Heart right ventricle (tissue), 16 donors: ENCODE results near the gene H2AZ2. TPM values are rescaled to one million over a fixed set of nuclear protein-coding genes. Genes with fewer than 3 reads are reported as not detected.

Experiments
- ATAC-seq, 8 donors: fragments of 200-7000 bp; cut with Tn5 transposase; one replicate each; pipeline ENCODE4 v1.9.1; 2020; ENCODE audit warnings: mild to moderate bottlenecking in 8 of 8, moderate library complexity in 8 of 8, moderate number of reproducible peaks in 1 of 8
- DNase-seq, 2 donors: peaks; one replicate each; pipeline ENCODE4 v3.0.0-alpha.2; 2020
- H3K27ac ChIP-seq, 10 donors: fragments of 200-600 bp; sonication (generic) in 2 of 10; one replicate each; pipeline versions ENCODE4 v1.5.0 to v1.8.0; 2020 to 2022; ENCODE audit warnings: mild to moderate bottlenecking in 3 of 10
- H3K27me3 ChIP-seq, 7 donors: fragments of 200-600 bp; one replicate each; pipeline ENCODE4 v1.8.0; 2021 to 2022; ENCODE audit warnings: mild to moderate bottlenecking in 2 of 7
- H3K36me3 ChIP-seq, 9 donors: fragments of 200-600 bp; sonication (generic) in 1 of 9; one replicate each; pipeline versions ENCODE4 v1.5.0 to v1.8.0; 2020 to 2022; ENCODE audit warnings: mild to moderate bottlenecking in 2 of 9
- H3K4me1 ChIP-seq, 9 donors: fragments of 200-600 bp; sonication (generic) in 1 of 9; one replicate each; pipeline versions ENCODE4 v1.5.0 to v1.8.0; 2020 to 2022; ENCODE audit warnings: mild to moderate bottlenecking in 4 of 9
- H3K4me3 ChIP-seq, 10 donors: fragments of 200-600 bp; sonication (generic) in 2 of 10; one replicate each; pipeline versions ENCODE4 v1.5.0 to v1.8.0; 2020 to 2022; ENCODE audit warnings: mild to moderate bottlenecking in 7 of 10, moderate library complexity in 2 of 10
- H3K9me3 ChIP-seq, 11 donors: fragments of 200-600 bp in 10 of 11; sonication (generic) in 2 of 11; one replicate each; pipeline versions ENCODE4 v1.5.0 to v1.8.0; 2013 to 2022; ENCODE audit warnings: mild to moderate bottlenecking in 2 of 11, control low read depth in 1 of 11, moderate library complexity in 1 of 11
- WGBS, 2 donors: extraction: QIAGEN DNeasy Blood & Tissue Kit; methylation state at CpG; one replicate each; pipeline ENCODE4 v1.1.7; 2013; ENCODE audit warnings: inconsistent platforms in 1 of 2; 5-methylcytosine and 5-hydroxymethylcytosine counted together
- intact Hi-C, 10 donors: fragments of 100-400 bp; cut with DNase I; formaldehyde crosslinking; loops; one replicate each; pipeline versions ENCODE4 v1.11.1 to v1.14.2; 2022
- long read RNA-seq, 3 donors: library from polyadenylated mRNA; unstranded; transcript quantifications; one replicate each; pipeline ENCODE4 v2.0.0, GENCODE V29; 2020 to 2021
- polyA plus RNA-seq, 2 donors: library from polyadenylated mRNA; stranded (reverse); fragments of 200-250 nt; gene quantifications; one replicate each; pipeline ENCODE4 v1.2.3, GENCODE V29; 2013
- total RNA-seq, 10 donors: library from RNA; stranded (reverse); fragmentation: NEBNext Ultra II Directional in 3 of 10; extraction: Animal tissue kit (Norgen Biotek cat#: 25700) in 3 of 10; gene quantifications; one replicate each; pipeline versions ENCODE4 v1.2.1 to v1.2.4, GENCODE V29; 2021 to 2023
- TF ChIP-seq, protein P1 (sequence below), 9 donors: fragments of 200-600 bp; sonication (generic) in 2 of 9; IDR thresholded peaks; one replicate each; pipeline versions ENCODE4 v1.5.0 to v1.8.0; 2021 to 2022; ENCODE audit warnings: antibody characterized with exemption in 9 of 9, mild to moderate bottlenecking in 5 of 9, moderate library complexity in 1 of 9
- donor health status: Arrhythmogenic right ventricular cardiomyopathy.
- donor health status: ischemic (EF 13 %, LVEDD 7.1; RV severe dilation, severe dysfunction).
- donor health status: healthy with polysubstance abuse.
- donor health status: DM: no; HTN: yes; CAD: no.
- donor health status: DM: no; HTN: no; CAD: no.
- donor health status: ischemic (EF 25% LVEDD 6.9; RV normal size, moderate dysfunction).
- donor health status: ischemic (EF 25% LVEDD 5.7; RV mildly dilated, moderate dysfunction).
- donor health status: healthy.
- donor health status: DM: yes; HTN: yes; CAD: no.
- donor health status: Ischemic cardiomyopathy.
- donor health status: ischemic (EF 35%, LVEDD 5.7; RV mildly dilated, moderate dysfunction).
- donor health status: nonischemic (EF 11% LVEDD 7.7; RV severe dilation, severe dysfunction).
- donor health status: DM: yes; HTN: yes; CAD: no.
- donor health status: PGD.
- donor health status: ischemic (EF 29% LVEDD 5.4; RV normal size, mild dysfunction).
- donor health status: nonischemic (EF 23%, LVEDD 6.1; RV moderate dilation, normal function).

Gene H2AZ2
- total RNA-seq (100 to 1,000 TPM; 206 to 280 (median 259) TPM), polyA plus RNA-seq (100 to 1,000 TPM; 109 to 131 TPM)
- long read RNA-seq, donor 1, transcript H2AFV-201 (5 exons, 3,804 nt): minor isoform, 23 of 172 reads
- long read RNA-seq, donor 1, transcript H2AFV-203 (4 exons, 596 nt): minor isoform, 7 of 172 reads
- long read RNA-seq, donor 1, transcript H2AFV-202 (5 exons, 752 nt): major isoform, 74 of 172 reads
- long read RNA-seq, donor 1, partial matches to known transcripts: 5 of 172 reads
- long read RNA-seq, donor 1, other reads (novel, unspliced or antisense): 58 of 172 reads
- long read RNA-seq, donor 2, transcript H2AFV-202 (5 exons, 752 nt): major isoform, 69 of 160 reads
- long read RNA-seq, donor 2, transcript H2AFV-201 (5 exons, 3,804 nt): minor isoform, 17 of 160 reads
- long read RNA-seq, donor 2, partial matches to known transcripts: 58 of 160 reads
- long read RNA-seq, donor 2, other reads (novel, unspliced or antisense): 7 of 160 reads
- long read RNA-seq, donor 3, transcript H2AFV-201 (5 exons, 3,804 nt): minor isoform, 17 of 245 reads
- long read RNA-seq, donor 3, transcript H2AFV-202 (5 exons, 752 nt): major isoform, 28 of 245 reads
- long read RNA-seq, donor 3, partial matches to known transcripts: 2 of 245 reads
- long read RNA-seq, donor 3, other reads (novel, unspliced or antisense): 196 of 245 reads

DNA sequence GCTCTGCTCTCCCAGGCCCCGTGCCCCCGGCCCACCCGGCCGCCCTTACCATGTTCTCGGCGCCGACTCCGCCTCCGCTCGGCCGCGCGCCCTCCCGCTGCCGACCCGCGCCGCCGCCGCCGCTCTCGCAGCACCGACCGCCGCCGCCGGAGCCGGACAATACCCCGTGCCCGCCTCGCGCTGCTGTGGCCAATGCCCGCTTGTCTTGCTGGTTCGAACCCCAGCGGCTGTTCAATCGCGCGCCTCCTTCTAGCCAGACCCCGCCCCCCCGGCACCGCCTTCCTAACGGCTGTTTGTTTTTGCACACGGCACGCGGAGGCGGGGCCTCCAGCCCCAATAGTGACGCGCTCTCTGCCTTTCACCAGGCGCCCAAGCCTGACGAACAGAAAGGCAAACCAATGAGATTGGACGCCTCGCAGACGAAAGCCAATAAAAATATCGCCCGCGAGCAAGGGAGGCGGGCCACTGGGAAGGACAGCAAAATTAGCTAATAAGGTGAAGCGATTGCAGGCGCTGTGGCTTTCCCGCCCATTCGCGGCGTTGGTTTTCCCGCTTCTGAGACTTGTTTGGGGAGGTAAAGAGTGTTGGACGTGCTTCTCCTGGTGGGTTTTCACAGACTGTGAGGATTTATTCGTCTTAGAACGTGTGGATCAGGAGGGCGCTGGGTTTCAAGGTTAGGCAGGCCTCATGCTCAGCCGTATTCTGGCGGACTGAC lies at the start of gene H2AZ2:
Gene H2AZ2, minus strand, starts transcription at position 168 of the 715 bp plus-strand sequence. Its CDS starts 116 bp downstream, at position 52.
- no peaks in the 10 kb centered on the region for H3K27me3 ChIP-seq
- peaks cover 0 to 5% (median 0%) of the 10 kb centered on the region in 9 donors for H3K36me3 ChIP-seq
- peak within 1 kb of the TSS; percentile 86 to 99 (median 96) for H3K27ac ChIP-seq
- peak; percentile 94 to 98 (median 96) for ATAC-seq
- DNase-seq: peak; percentile 100
- intact Hi-C loops: loop anchor here (1.0 to 10.0 kb wide), 18 partner anchors 34 to 266 kb away; partner anchors contain the start of genes PPIA (in 6 of the 10), TMED4 (in 5 of the 10), OGDH (in 3 of the 10) and PURB (in 2 of the 10)
- 0% methylated on average over 64 to 70 of the region's 70 CpGs for WGBS, 2 donors
- no peaks in the 10 kb centered on the region for H3K9me3 ChIP-seq
- TF ChIP-seq, protein P1, sequence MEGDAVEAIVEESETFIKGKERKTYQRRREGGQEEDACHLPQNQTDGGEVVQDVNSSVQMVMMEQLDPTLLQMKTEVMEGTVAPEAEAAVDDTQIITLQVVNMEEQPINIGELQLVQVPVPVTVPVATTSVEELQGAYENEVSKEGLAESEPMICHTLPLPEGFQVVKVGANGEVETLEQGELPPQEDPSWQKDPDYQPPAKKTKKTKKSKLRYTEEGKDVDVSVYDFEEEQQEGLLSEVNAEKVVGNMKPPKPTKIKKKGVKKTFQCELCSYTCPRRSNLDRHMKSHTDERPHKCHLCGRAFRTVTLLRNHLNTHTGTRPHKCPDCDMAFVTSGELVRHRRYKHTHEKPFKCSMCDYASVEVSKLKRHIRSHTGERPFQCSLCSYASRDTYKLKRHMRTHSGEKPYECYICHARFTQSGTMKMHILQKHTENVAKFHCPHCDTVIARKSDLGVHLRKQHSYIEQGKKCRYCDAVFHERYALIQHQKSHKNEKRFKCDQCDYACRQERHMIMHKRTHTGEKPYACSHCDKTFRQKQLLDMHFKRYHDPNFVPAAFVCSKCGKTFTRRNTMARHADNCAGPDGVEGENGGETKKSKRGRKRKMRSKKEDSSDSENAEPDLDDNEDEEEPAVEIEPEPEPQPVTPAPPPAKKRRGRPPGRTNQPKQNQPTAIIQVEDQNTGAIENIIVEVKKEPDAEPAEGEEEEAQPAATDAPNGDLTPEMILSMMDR (IDR thresholded peaks at IDR 0.05): peak in 3 of 9 donors; percentile 2 to 5 (median 5)
- H3K4me3 ChIP-seq: peak within 1 kb of the TSS; percentile 59 to 77 (median 68)
- H3K4me1 ChIP-seq: peaks cover 0 to 47% (median 34%) of the 10 kb centered on the region in 9 donors

- DNase-seq (no peak), ATAC-seq (no peak)
- H3K36me3 ChIP-seq: no peaks in the 10 kb centered on the region
- WGBS, 2 donors: 77 to 86% methylated on average over 1 of the region's 1 CpG
- TF ChIP-seq, protein P1 (IDR thresholded peaks at IDR 0.05): no peak
- H3K27ac ChIP-seq: no peak overlapping the region
- intact Hi-C loops: no loop called here
- H3K4me3 ChIP-seq: no peak overlapping the region
- no peaks in the 10 kb centered on the region for H3K9me3 ChIP-seq
- no peaks in the 10 kb centered on the region for H3K4me1 ChIP-seq
- no peaks in the 10 kb centered on the region for H3K27me3 ChIP-seq
Observed at GRCh38 chr7:44897309-44897708, 49.4 kb upstream of the H2AZ2 start.

DNA sequence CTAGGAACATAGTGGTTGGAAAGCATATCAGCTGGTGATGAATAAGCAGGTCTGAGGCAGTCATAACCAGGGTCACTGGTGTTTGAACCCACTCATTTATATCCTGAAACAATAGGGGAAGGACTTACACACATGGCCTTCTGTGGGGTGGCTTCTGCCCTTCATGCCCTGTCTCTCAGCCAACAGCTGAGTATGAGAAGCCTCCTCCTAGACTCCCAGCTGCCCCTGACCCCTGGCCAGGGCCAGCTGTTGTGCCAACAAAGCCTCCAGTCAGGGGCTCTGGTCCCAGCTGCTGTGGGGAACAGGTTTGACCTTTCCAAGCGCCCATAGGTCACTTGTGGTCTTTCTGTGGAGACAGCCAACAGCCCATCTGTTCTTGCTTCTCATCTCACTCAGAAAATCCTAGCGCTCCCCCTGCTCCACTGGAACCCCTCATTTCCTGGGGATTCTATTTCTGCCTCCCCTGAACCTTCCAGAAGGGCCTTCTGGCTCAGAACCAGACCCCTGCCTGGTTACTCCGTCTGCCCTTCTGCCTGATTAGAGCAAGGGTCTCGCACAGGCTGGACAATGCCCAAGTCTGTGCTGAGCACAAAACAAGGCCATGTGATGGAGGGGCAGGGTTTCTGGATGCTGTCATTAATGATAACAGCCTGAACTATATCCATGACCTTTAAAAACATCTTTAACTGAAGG lies 47.1 kb upstream of the H2AZ2 start:
- Histone ChIP-seq H3K4me3 (no peak overlapping the region), H3K27me3 (no peaks in the 10 kb centered on the region), H3K9me3 (no peaks in the 10 kb centered on the region), H3K36me3 (no peaks in the 10 kb centered on the region), H3K27ac (peak overlapping the region in 1 of 10 donors; percentile 10), H3K4me1 (peaks cover 0 to 4% (median 0%) of the 10 kb centered on the region in 9 donors)
- intact Hi-C loops: no loop called here
- TF ChIP-seq, protein P1 (IDR thresholded peaks at IDR 0.05): no peak
- DNase-seq (no peak), ATAC-seq (no peak)
- WGBS, 2 donors: 54 to 66% methylated on average over 4 of the region's 4 CpGs
